ENCODE results near the gene NOL4L. TPM values are rescaled to one million over a fixed set of nuclear protein-coding genes. Genes with fewer than 3 reads are reported as not detected.

NOL4L gene
- total RNA-seq, 1 experiment from 2014 or later, result 23.8 TPM

DNA sequence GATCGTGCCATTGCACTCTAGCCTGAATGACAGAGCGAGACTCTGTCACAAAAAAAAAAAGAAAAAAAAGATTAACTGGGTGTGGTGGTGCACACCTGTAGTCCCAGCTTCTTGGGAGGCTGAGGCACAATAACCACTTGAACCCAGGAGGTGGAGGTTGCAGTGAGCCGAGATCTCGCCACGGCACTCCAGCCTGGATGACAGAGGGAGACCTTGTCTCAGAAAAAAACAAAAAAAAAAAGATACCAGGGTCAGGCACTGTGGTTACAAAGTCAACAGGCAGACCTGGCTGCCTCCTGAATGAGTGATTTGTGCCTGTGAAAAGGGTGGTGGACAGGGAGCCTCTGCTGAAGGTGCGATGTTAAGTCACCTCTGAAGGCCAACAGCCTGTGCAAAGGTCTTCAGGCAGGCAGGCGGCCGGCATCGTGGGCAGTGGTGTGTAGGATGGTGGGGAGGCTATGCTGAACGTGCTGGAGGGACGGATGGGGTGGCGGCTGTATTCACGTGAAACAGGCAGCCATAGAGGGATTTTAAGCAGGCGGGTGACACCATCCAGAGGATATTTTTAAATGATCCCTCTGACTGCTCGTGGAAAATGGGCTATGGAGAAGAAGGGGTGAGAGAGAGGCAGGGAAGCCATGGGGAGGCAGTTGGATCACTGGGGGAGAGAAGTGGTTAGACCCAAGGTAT is 41.4 kb downstream of the NOL4L start:
- DNase-seq (ENCODE audit: low read depth), result no peak

DNA sequence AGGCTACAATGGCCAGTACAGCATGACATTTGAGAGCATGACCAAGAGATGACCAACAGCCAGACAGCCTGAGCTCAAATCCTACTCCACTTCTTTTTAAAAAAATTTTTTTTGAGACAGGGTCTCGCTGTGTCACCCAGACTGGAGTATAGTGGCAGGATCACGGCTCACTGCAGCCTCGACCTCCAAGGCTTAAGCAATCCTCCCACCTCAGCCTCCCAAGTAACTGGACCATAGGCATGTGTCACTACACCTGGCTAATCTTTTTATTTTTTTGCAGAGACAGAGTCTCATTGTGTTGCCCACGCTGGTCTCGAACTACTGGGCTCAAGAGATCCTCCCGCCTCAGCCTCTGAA is 42.9 kb downstream of the NOL4L start:
- no peak for DNase-seq (ENCODE audit: low read depth)

DNA sequence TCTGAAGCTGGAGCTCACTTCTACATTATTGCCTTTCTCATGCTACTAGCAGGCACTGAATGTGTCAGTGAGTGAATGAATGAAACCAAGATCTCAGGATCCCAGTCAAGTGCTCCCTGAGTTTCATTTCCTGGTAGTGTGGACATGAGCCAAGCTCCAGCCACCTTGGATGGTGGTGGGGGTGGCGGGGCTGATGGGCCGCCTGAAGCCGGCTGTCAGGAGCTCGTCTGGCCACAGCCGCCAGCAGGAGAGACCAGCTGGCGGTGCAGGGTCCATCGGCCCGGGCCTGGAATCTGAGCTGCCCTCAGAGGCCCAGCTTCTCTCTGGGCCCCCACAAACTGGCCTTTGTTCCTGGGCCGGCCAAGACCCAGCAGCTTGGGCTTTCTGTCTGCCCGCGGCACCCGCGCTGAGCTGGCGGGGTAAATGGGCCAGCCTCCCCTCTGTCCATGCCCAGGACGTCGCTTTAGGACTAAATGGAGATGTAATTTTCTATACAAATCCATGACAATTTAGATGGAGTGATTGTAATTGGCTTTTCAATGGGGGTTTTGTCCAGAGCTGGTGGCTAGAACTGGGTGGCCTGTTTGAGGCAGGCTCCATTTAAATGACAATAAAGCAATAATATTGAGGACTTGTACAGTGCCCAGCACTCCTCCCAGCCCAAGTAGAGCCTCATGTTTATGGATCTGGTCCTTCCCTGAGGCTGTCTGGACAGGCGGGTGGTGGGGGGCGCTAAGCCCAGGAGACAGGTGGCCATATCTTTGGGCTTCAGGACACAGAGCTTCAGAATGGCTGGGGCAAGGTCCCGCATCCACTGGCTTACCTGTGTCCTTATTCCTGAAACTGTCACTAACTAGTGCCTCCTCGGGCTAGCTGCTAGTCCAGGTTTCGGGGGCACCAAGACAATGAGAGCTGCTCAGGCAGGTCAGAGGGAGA is 43.5 kb downstream of the NOL4L start:
- no peak for DNase-seq (ENCODE audit: low read depth)

DNA sequence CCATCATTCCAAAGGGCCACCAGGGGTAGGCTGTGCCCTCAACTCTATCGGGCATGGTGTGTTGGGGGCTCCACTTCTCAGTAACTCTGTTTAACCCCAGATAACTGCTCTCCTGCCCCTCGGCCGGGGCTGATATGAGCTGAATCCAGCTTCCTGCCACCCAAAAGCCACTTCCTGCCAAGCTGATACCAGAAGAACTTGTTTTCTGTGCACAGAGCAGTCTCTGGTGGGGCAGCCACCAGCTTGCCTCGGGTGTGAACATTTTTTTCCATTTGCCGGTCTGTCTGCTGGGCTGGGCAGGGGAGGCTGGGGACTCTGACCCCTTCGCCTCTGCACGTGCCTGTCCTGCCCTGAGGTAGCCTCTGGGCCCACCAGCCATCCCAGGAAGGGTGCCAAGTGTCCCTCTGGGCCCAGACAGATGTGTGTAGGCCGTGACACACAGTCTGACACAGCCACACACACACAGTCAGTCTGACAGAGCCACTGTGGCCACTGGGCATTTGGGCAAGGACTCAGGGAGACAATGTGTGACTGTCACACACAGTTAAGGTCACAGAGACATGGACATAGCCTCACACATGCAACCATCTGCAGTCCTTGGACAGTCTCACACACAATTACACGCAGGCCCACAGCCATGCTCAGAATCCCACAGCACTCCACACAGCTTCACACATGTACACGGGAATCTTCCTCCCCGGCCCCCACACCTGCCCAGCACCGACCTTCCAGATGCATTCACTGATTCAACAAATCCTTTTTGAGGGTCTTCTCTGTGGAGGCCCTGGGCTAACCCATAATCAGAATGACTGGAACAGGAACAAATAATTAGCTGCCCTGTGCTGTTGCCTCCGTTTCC is 45.1 kb downstream of the NOL4L start:
- DNase-seq (ENCODE audit: low read depth), result no peak

DNA sequence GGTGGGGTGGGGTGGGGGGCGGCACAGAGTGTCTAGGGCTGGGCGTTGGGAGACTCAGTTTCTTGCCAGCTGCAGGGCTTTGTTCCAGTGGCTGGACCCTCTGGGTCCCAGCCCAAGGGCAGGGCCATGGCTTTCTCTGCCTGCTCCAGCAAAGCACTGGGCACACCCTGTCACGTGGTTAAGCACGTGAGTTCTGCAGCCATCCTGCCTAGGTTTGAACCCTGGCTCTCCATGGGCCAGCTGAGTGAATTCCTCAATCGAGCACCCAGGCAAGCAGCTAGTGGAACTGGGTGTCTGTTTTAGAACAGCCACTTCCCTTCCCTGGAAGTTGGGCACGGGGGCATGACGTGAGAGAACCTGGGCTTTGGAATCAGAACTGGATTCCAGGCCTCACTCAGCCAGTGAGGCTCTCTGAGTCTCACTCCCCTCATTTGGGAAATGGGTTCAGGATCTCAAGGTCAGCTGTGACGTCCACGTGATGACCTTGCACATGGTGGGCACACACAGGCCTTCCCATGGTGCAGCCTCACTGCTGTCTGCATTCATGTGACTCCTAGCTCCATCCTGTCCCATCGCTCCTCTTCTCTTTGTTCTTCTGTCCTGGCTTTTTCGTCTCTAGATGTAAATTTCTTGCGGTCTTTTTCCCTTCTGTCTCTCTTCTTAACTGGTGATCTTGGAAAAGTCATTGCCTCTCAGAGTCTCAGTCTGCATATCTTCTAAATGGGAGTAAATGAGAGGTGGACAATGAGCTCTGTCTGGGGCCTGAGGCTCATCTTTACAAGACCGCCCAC is 45.9 kb downstream of the NOL4L start:
- no peak for DNase-seq (ENCODE audit: low read depth)

DNA sequence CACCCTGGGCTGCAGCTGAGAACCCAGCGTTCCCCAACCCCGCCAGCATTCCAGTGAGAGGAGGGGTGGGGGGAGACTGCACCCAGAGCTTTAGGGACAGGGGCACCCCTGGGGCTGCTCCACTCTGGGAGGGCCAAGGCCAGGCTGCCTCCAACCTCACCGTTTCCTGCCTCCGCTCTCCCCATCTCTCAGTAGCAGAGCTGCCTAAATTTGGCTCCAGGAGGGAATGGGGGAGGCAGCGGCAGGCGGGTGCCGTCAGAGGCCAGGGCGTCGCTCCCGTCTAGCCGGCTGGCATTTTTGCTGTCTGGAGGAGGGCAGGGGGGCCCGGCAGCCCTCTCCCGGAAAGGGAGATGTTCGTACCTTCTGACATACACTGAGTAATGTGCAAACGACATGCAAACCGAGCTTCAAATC is 46.6 kb downstream of the NOL4L start:
- no peak for DNase-seq (ENCODE audit: low read depth)

DNA sequence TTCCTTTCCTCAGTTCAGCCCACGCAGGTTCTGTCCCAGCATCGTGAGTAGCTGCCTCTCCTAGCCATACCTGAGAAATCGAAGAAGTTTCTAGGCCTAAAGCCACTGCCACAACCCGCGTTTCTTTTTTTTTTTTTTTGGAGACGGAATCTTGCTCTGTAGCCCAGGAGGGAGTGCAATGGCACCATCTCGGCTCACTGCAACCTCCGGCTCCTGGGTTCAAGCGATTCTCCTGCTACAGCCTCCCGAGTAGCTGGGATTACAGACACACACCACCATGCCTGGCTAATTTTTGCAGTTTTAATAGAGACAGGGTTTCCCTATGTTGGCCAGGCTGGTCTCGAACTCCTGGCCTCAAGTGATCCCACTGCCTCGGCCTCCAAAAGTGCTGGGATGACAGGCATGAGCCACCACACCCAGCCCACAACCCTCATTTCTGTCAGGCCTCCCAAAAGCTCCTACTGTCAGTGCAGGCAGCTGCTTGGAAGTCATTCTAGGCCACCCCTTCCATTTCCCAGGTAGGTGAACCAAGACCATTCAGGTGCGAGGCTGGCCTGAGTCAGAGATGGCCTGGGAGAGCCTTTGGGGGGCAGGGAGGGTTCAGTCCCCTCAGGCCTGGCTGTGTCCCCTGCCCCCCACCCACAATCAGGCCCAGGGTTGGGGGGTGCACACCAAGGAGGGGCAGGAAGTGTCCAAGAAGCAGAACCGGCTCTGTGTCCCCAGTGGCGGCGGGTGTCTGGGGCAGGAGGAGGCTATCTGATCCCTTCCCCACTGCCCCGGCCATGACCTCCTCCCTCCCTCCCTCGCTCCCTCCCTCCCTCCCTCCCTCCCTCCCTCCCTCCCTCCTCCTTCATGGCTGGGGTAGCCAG is 47.2 kb downstream of the NOL4L start:
- no peak for DNase-seq (ENCODE audit: low read depth)

DNA sequence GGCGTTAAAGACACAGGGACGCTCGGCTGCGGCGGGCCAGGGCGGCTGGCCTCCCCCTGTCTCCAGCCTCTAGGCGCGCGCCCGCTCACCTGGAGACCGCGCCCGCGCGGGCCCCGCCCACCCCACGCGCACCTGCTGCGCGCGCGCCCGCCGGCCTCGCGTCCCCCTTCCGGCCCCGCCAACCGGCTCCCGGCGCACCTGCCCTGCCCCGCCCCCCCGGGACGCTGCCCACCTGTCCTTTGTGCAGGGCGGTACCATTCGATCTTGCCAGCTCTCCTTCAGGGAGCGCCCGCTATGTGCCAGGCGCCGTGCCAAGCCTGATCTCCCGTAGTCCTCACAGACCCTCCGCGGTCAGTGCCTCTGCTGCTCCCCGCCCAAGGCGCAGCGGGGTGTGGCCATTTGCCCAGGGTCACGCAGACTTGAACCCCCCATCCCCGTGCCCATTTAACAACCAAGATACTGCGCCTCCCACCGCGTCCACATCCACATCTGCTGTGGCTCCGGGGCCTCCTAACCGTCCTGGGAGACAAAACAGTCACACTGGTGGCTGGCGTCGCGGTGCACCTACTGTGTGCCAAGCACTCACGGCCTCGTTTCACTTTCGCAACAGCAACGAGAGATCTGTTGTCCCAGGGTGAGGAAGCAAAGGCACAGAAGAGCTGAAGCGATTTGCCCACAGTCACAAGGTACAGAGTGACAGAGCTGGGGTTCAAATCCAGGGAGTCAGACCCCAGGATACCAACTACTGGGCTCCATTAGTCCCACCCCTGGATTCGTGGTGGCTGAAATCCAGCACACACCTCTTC is 48.1 kb downstream of the NOL4L start:
- DNase-seq (ENCODE audit: low read depth), result no peak

DNA sequence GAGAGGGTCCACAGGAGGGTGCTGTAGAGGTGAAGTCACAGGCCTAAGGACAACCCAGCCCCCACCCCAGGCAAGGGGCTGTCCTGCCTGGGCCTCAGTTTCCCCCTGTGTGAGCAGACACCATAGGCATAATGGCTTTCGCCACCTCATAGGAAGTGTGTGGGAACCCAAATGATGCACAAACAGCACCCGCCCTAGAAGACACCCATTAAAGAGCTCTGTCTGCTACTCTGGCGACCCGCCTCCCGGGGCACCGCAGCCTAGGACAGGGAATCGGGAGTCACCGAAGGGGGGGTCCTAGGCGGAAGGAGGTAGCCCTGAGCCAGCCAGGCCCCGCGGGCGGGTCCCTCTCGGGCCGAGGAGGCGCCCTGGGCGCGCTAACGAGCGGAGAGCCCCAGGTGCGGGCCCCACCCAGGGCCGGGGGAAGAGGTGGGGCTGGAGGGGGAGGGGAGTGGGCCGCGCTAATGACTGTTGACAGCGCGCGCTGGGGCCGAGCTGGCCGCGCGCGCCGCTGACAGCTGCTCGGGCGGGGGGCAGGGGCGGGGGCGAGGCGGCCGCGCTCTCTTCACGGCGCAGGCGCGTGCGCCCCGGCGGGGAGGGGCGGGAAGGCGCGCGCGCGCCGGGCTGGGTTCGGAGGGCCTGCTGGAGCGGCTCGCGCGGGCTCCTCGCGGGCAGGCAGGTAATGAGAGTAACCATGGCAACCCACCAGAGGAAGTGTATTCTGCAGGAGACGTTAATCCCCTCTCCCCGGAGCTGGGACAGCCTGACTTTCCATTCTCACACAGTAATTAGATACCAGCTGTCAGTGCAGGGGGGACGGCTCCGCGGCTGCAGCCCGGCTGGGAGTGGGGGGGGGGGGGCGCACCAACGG is 48.9 kb downstream of the NOL4L start:
- no peak for DNase-seq (ENCODE audit: low read depth)

DNA sequence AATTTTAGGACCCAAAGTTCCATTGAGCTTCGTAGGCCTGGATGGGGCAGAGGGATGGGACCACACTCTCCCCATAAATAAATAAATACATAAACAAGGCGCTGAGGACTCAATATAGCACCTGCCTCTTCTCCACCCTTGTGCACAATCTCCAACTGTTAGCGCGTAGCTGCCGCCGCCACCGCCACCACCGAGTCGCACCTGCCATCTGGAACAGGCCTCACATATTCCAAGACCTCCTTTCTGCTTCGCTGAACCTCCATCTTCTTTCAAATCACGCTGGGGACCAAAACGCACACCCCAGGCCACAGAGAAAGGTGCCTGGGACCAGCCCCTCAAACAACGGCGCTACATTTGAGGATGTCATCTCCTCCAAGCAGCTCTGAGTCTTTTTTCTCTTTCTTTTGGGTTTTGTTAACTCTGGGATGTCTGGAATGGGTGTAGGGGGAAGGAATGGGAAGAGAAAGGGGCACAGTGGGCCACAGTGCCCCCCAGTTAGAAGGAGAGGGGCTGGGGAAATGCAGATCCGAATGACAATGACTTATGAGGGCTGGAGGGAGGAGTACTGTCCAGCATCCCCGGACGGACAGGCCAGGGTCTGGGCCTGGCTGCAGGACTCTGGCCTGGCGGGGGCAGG is 49.7 kb downstream of the NOL4L start:
- no peak for DNase-seq (ENCODE audit: low read depth)

DNA sequence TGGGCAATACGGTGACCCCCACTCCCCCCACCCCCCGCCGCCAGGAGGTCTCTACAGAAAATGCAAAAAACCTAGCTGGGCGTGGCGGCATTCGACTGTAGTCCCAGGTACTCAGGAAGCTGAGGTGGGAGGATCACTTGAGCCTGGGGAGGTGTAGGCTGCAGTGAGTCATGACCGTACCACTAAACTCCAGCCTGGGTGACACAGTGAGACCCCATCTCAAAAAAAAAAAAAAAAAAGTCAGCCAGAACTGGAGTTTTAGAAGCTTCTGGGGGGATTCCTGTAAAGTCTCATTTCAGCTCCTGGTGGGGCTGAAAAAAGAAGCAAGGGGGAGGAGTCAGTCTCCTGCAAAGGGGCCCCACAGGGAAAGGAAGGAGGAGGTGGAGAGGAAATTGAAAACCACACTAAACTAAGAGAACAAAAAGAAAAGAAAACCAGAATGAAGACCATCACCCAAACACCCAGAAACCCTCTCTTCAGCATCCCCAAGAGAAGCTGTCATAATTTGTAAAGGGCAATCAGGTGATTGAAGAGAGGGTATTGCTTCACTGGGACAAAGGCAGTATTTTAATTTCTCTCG is 50.4 kb downstream of the NOL4L start:
- DNase-seq (ENCODE audit: low read depth), result no peak

DNA sequence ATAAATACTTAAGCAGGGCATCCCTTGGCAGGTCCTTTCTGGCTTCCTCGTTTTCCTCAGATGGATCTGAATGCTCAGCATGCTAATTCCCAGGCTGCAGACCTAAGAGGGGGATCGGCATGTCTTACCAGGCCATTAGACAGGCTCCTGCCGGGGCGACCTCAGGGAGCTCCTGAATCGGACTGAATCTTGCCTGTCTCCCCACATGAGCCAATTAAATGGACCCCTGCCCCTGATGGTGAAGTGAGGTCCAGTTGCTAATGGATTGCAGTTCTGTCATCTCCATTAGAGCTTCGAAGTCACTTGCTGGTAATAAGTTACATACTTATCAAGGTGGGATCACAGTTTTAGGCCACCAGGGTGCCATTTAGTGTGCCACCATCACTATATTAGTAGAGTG is 51.4 kb downstream of the NOL4L start:
- no peak for DNase-seq (ENCODE audit: low read depth)

DNA sequence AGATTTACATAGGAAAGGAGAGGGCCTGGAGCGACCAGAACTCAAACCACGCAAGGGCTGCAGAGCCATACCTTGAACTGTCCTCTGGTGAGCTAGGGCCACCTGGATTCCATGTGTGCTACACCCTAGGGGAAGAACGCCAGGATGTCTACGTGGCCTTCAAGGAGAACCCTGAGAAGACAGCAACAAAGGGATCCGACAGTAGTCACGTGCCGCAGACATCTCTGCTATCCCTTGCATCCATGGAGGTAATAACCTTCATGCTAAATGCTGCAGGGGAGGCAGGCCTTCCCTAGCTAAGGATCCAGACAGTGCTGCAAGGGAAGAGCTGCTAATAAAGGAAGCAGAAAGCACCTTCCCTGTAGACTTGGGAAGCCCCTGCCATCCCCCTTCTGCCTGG is 52.9 kb downstream of the NOL4L start:
- no peak for DNase-seq (ENCODE audit: low read depth)

DNA sequence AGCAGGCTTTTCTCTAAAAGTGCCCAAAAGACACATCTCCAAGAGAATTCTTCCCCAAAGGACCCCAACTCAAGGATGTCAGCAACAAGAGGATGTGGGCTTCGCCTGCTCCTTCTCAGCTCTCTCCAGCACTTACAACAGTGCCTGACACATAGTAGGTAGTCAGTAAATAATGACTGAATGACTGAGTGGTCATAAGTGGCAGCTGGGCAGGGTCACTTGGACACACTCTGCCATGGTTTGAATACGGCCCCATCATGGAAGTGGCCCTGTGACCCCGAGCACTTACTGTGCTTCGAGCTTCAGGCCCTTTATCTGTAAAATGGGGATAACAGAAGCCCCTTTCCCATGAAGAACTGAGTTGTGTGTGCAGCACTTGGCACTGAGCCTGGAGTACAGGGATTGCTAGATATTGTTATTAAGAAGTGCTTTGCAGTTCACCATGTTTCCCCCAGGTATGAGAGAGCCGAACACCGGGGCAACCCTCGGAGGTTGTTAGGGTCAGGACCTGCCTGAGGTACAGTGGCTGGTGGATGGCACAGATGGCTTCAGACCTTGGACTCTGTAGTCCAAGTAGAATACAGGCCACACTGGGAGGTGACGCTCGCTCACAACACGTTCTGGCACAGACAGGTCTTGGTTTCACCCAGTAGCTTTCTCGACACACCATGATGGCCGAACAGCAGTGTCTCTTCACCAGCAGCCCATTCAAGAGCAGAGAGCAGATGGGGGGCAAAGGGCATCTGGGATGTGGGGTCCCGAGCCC is 56.0 kb downstream of the NOL4L start:
- DNase-seq (ENCODE audit: low read depth), result no peak

DNA sequence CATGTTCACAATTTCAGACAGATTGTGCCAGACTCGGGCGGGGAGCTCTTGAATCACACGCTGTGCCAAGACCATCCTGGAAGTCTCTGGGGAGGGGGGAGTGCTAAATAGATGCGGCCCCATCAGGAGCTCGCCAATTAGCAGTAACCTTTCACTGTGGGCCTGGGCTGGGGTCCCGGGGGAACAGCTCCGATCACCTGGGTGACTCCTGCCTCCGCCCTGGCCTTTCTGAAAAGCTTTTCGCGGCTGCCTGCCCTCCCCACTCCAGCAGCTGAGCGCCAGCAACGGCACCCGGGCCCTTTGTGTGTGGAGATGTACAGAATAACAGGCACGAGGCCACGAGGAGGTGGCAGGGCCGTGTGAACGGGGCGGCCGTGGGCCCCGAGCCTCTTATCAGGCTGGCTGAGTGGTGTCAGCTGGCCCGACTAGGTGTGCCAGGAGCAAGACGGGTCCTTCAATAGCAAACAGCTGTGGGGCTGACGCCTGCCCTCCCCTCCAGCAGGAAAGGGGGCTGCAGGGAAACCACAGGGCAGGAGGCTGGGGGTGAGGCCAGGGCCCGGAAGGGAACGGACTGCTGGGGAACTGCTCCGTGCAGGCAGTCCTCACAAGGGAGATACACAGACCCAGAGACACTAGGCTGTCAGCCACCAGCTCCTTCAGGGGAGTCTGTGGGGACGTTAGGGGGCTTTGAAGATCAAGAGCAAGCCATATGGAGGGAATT is 56.8 kb downstream of the NOL4L start:
- no peak for DNase-seq (ENCODE audit: low read depth)

All from HT1080 (cell line).